Measurements from ENCODE around the gene NSD2.
"Not testable (repeated sequence)": the region's sequence is repeated elsewhere in the genome, so short reads cannot be mapped to it uniquely, and the experiment has no call there.

Gene NSD2

DNA sequence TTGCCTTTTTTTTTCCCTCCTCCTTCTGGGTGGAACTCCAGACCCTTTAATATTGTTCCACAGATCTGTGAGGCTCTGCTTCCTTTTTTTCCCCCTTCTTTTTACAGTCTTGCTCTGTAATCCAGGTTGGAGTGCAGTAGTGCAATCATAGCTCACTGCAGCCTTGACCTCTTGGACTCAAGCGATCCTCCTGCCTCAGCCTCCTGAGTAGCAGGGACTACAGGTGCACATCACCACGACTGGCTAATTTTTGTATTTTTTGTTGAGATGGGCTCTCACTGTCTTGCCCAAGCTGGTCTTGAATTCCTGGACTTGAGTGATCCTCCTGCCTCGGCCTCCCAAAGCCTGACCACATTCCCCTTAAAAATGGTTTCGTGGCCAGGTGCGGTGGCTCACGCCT is 26.8 kb downstream of the NSD2 start:
- no peak for DNase-seq (ENCODE audit: low read depth in 2 of 2, low spot score in 1 of 2)

GRCh38 chr4:1898681-1899080 is 27.5 kb downstream of the NSD2 start:
- no peak for DNase-seq (ENCODE audit: low read depth in 2 of 2, low spot score in 1 of 2)

DNA sequence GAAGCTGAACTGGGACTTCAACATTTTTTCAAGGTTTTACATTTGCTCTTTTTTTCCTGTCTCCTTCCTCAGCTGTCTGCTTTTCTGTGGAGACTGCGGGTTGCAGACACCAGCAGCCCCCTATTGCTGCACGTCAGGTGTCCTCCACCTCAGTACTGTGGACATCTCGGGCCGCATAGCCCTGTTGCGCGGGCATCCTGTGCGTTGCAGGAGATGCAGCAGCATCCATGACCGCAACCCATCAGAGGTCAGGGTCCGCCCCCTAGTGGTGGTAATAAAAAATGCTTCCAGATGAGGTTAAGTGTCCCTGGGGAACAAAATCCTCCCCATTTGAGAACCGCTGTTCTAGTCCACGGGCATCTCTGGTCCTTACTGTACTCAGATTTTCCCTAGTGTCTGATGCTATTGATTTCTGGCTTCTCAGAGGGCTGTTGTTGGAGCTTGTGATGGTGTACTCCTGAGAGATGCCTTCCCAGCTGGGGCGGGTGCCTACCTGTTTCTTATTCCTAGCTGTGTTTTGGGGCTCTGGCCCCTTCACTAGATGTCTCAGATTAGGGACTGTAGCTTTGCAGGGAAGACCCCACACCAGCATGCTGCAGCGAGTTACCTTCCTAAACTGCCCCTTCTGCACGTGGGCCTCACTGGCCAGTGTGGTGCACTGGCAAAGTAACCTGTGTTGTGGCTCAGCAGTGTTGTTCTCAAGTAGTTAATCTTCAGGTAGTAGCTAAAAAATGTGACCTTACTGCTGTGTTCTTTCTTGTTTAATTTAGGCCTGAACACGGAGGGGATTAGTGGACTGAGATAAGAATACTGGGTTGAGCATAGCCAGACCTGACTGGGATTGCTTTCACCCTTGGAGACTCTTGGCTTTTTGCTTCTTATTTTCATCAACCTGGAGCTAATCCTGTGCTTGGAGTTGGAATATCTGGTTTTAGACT is 28.2 kb downstream of the NSD2 start:
- DNase-seq (ENCODE audit: low read depth in 2 of 2, low spot score in 1 of 2): peak; percentile 51 to 57

GRCh38 chr4:1900087-1900433 is 28.9 kb downstream of the NSD2 start:
- DNase-seq (ENCODE audit: low read depth in 2 of 2, low spot score in 1 of 2): no peak

DNA sequence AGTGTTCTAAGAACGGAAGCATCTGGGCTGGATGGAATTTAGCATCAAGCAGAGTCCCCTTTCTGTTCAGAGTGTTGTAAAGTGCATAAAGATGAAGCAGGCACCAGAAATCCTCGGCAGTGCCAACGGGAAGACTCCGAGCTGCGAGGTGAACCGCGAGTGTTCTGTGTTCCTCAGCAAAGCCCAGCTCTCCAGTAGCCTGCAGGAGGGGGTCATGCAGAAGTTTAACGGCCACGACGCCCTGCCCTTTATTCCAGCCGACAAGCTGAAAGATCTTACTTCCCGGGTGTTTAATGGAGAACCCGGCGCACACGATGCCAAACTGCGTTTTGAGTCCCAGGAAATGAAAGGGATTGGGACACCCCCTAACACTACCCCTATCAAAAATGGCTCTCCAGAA is 29.4 kb downstream of the NSD2 start:
- DNase-seq (ENCODE audit: low read depth in 2 of 2, low spot score in 1 of 2): no peak

DNA sequence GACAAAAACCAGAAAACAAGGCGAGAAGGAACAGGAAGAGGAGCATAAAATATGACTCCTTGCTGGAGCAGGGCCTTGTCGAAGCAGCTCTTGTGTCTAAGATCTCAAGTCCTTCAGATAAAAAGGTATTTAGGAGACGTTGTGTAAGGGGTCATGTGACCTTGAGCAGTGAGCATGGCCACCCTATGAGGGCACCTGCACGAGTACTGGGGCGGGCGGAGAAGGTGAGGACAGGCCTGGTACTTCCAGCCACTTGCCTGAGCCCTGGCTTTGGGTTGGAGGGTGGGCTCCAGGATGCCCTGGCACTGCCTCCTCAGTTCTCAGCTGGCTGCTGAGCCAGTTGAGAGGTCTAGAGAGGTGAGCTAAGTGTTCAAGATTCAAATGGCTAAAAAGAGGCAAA is 29.9 kb downstream of the NSD2 start:
- no peak for DNase-seq (ENCODE audit: low read depth in 2 of 2, low spot score in 1 of 2)

DNA sequence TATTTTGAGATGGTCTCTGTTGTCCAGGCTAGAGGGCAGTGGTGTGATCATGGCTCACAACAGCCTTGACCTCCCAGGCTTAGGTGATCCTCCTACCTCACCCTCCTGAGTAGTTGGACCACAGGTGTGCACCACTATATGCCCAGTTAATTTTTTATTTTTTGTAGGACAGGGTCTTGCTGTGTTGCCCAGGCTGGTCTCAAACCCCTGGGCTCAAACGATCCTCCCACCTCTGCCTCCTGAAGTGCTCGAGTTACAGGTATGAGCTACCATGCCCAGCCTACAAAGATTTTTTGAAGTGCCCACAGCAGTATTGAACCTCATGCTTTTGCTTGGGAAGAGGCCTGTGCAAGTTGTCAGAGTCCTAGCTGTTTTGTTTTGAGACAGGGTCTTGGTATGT is 31.1 kb downstream of the NSD2 start:
- no peak for DNase-seq (ENCODE audit: low read depth in 2 of 2, low spot score in 1 of 2)

- no peak for DNase-seq (ENCODE audit: low read depth in 2 of 2, low spot score in 1 of 2)
Observed at GRCh38 chr4:1903035-1903434, 31.8 kb downstream of the NSD2 start.

- no peak for DNase-seq (ENCODE audit: low read depth in 2 of 2, low spot score in 1 of 2)
Observed at GRCh38 chr4:1904042-1904441, 32.8 kb downstream of the NSD2 start.

DNA sequence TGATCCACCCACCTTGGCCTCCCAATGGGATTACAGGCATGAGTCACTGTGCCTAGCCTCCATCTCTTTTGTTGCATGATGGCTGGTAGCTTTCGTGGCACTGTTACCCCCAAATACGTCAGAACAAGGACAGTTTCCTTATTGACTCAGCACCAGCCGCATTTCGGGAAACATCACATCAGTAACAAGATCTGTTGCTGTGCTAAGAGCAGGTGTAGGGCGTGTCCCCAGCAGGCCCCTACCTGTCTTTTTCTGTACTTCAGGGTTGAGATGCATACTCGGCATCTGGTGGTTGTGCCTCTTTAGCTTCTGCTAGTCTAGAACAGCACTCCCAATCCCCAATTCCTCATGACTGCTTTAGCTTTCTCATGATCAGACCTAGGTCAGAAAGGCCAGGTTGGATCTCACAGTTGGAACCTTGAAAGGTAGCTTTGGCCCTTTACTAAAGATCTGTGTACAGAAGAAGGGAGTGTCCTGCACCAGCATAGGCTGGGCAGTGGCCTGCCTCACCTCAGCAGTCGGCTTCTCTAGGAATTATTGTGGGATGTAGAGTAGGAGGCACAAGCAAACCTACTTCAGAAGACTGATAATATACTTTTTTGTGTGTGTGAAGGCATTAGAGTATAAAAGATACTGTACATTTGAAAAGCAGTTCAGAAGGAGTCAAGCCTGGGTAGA is 36.8 kb downstream of the NSD2 start:
- no peak for DNase-seq (ENCODE audit: low read depth in 2 of 2, low spot score in 1 of 2)

GRCh38 chr4:1909696-1910095 is 38.5 kb downstream of the NSD2 start:
- not testable (repeated sequence) for DNase-seq (ENCODE audit: low read depth in 2 of 2, low spot score in 1 of 2)

GRCh38 chr4:1910643-1911042 is 39.5 kb downstream of the NSD2 start:
- no peak for DNase-seq (ENCODE audit: low read depth in 2 of 2, low spot score in 1 of 2)

GRCh38 chr4:1911316-1911715 is 40.1 kb downstream of the NSD2 start:
- DNase-seq (ENCODE audit: low read depth in 2 of 2, low spot score in 1 of 2): not testable (repeated sequence)

DNA sequence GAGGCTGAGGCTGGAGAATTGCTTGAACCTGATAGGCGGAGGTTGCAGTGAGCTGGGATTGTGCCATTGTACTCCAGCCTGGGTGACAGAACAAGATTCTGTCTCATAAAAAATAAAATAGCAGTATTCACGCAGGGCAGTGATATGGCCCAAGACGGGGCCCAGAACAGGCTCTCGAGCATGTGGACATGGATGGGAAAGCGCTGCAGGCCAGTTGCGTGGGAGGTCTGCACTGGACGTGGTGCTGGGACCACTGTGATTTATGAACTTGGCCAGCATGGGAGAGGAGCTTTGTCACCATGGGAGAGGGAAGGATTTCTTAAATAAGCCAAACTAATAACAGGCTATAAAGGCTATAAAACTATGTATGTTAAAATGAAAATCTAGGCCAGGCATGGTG is 51.6 kb downstream of the NSD2 start:
- DNase-seq (ENCODE audit: low read depth in 2 of 2, low spot score in 1 of 2): no peak

DNA sequence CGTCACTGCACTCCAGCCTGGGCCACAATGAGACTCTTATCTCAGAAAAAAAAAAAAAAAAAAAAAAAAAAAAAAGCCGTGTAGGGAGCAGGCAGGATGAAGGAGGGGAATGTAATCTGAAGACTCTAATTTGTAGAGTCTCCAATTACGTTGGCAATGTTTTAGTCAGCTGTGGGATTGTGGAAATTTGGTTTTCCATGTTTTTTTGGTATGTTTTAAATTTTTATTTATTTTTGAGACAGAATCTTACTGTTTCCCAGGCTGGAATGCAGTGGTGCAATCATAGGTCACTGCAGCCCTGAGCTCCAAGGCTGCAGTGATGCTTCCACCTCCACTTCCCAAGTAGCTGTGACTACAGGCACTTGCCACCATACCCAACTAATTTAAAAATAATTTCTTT is 56.5 kb downstream of the NSD2 start:
- DNase-seq (ENCODE audit: low read depth in 2 of 2, low spot score in 1 of 2): no peak

- DNase-seq (ENCODE audit: low read depth in 2 of 2, low spot score in 1 of 2): no peak
Observed at GRCh38 chr4:1928356-1929239, 57.4 kb downstream of the NSD2 start.

DNA sequence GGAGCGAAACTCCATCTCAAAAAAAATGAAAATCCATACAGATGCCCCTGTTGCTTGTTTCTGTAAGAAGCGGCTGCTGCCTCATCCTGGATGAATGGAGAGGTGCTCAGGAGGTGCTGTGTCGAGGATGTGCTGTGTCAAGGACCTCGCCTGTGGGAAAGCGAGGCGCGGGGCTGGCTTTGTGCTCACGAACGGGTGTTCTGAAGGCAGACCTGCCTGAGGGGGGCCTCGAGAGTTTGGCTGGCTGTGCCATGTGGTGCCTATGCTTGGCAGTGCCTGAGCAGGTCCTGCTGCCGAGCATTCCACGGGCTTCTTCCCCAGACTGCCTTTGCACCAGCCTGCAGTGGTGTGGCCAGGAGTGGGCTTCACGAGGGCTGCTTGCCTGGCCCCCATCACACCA is 61.5 kb downstream of the NSD2 start:
- no peak for DNase-seq (ENCODE audit: low read depth in 2 of 2, low spot score in 1 of 2)

DNA sequence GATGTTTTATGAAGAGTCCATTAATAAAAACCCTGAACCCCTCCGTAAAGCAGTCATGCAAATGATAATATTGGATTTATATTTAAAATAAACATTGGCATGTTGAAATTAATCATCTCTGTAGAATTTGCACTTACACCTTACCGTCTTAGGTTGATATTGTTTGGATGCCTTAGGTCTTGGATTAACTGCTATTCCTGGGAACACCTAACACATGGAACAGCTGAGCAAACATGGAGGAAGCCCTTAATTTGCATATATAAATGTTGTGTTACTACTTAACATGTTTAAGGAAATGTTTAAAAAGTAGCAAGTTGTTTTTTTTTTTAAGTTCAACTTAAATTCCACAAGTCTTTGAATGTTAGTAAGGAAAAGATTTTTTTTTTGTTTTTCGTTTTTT is 62.5 kb downstream of the NSD2 start:
- no peak for DNase-seq (ENCODE audit: low read depth in 2 of 2, low spot score in 1 of 2)

GRCh38 chr4:1937550-1937949 is 66.4 kb downstream of the NSD2 start:
- DNase-seq (ENCODE audit: low read depth in 2 of 2, low spot score in 1 of 2): no peak

DNA sequence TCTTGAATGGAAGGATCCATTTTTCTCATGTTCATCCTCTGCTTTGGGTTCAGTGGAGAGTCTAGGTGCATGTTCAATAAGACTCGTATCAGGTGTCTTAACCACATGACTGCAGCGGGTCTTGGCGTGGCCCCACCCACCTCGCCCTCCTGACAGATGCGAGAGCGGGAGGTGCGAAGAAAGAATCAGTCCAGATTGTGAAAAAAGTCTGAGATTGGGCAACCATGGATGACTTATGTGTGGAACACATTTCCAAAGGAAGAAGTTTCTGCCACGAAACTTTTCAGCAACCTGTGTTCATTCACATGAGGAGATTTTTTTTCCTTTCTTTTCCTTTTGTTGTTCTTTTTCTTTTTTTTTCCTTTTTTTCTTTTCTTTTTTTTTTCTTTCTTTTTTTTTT is 66.8 kb downstream of the NSD2 start:
- no peak for DNase-seq (ENCODE audit: low read depth in 2 of 2, low spot score in 1 of 2)

- DNase-seq (ENCODE audit: low read depth in 2 of 2, low spot score in 1 of 2): no peak
Observed at GRCh38 chr4:1939664-1940509, 68.7 kb downstream of the NSD2 start.

Measured in stimulated activated CD8-positive, alpha-beta memory T cell treated with anti-CD3 and anti-CD28 coated beads, Interleukin-4, amount 100 ng/mL, for 1 hour (primary cell).